ENCODE measurements around the gene TXNRD1.
"Not testable (repeated sequence)": the region's sequence is repeated elsewhere in the genome, so short reads cannot be mapped to it uniquely, and the experiment has no call there.

The TXNRD1 gene

DNA sequence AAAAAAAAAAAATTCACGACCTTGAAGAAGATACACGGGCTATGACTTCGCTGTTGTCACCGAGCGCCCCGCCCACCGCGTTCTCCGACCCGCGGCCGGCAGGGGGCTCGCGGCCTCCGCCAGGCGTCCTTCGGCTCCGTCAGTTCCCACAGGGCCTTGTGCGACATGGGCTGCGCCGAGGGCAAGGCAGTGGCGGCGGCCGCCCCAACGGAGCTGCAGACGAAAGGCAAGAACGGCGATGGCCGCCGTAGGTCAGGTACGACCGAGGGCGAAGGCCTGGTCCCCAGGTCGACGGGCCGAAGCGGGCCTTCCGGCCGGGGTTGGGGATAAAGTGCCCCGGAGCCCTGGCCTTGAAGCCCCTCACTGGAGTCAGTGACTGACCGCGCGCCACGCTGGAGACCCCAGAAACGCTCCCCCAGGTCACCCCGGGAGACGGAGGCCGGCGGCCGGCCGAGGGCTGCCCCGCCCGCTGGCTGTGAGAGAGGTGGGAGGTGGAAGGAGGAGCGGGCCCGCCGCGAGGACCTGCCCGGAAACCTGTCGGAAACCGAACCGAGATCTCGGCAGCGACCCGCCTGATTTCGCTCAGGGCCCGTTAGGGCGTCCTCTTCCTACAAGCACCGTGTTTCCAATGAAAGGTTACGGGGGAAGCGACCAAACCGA lies at the start of gene TXNRD1:
TXNRD1 (plus strand) TSS at position 142 of the 660 bp plus-strand sequence; CDS start at position 166, 24 bp downstream.
- DNase-seq (ENCODE audit: low read depth, low spot score), result no peak

DNA sequence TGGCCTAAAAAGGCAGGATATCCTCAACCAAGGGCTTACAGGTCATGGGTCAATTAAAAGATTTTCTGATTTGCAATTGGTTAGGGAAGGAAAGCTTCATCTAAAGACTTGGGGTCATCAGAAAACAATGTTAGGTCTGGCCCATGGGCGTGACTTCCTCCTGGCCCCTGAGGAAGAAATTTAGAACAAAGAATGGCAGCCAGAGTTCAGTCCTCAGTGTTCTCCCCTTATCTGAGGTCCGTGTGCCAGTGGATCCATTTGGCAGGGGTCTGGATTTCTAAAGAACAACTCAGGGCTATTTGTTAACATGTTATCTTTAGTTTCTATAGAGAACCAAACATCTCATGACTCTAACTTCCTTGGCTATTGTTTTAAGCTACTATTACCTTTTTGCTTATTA lies 49.8 kb upstream of the TXNRD1 start:
- DNase-seq (ENCODE audit: low read depth, low spot score), result no peak

DNA sequence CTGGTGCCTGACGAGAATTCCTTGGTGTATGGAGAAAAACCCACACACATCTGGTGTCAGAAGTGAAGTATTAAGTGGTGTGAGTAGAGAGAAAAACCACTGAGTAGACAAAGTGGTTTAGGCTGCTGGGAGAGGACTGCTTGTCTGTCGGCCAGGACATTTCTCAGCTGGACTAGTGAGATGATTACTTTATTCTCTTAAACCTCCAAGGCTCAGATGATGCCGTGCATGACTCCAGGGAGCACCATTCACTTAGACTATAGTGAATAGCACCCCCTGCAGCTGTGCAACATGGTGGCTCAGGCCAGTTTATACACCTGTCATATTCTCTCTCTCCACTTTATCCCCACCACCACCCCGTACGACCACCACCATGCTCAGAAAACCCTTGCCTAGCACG lies 49.1 kb upstream of the TXNRD1 start:
- DNase-seq (ENCODE audit: low read depth, low spot score), result no peak

DNA sequence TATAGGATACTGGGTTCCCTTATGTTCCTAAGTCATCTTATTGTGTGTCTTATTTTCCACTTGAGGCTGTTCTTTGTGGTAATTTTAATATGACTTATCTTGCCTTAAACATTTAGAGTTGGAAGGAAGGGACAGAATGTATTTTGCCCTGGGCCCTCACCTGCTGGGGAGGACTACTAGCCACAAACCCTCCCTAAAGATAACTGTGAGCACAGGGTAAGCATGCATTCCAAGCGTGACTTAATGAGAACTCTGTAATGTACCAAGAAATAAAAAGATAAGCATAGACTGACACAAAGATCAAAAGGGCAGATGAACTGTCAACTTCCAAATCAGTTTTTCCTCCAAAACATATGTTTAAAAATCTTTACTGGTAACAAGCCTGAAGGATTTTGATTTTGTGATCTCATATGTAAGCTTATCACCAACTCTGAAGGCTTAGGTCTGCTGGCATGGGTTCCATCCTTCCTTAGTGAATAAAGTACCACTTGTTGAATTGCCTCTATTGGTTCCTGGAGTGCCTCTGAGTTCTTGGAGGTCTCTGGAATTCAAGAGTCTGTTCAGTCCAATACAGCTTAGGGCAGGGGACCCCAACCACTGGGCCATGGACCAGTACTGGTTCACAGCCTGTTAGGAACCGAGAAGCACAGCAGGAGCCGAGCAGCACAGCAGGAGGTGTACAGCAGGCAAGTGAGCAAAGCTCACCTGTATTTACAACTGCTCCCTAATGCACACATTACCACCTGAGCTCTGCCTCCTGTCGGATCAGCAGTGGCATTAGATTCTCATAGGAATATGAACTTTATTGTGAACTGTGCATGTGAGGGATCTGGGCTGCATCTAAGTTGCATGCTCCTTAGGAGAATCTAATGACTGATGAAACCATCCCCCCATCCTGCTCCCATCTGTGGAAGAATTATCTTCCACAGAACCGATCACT lies 47.8 kb upstream of the TXNRD1 start:
- no peak for DNase-seq (ENCODE audit: low read depth, low spot score)

DNA sequence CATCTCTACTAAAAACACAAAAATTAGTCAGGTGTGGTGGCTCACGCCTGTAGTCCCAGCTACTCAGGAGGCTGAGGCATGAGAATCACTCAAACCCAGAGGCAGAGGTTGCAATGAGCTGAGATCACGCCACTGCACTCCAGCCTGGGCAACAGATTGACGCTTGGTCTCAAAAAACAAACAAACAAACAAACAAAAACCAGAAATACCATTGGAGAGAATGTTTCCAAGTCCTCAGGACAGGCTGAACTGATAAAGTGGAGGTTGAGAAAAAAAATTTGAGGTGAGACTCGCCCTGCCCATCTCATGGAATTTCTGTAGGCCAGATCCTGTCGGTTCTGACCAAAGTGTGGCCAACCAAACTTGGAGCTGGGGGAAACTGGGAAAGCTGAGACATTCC lies 47.0 kb upstream of the TXNRD1 start:
- no peak for DNase-seq (ENCODE audit: low read depth, low spot score)

DNA sequence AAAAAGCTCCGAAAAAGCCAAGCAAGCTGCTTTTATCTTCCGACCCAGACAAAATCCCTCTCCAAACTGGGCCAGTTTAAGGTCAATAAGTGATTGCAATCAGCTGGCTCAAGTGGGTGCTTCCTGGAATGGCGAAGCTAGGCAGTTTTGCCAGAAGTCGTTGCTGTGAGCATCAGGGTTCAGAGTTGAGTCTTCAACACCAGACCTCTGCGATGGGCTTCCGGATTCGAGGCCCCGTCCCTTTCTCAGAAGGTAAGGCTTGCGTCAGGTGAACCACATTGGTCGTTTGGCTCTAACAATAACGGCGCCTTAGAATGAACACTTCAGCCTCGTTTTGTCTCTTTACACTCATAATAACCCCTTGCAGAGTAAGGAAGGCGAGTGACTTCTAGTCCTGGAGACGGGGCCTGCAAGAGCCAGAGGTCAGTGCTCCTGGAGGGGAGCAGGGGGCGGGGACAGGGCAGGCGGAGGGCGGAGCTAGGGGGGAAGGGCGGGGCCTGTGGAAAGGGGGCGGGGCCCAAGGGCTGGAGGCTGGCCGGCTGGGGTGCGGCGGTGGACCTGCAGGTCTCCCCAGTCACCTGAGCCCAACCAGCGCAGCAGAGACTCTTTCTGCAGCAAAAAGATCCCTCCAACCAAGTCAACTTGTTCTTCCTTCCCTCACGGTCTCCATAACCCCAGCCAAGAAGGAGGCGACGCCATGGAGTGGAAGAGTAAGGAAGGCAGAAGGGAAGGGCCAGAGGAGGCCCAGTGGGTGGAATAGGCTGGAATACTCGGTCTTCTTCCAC lies 43.6 kb upstream of the TXNRD1 start:
- no peak for DNase-seq (ENCODE audit: low read depth, low spot score)

DNA sequence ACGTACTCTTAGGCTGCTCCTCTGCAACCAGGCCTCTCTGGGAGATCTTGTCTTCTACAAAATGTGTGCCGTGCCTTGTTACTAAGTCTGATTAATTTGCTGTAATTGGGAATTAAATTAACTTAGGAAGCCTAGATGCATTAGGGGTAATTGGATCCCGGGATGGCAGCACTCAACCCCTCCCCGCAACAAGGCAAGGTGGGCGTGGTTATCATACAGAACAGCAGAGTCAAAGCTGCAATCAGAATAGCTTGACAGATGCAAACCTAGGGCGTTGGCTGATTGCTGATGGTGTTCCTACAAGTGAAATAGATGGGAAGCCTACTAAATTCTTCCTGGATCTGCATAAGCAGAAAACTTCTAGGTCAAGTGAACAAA lies 43.0 kb upstream of the TXNRD1 start:
- no peak for DNase-seq (ENCODE audit: low read depth, low spot score)

DNA sequence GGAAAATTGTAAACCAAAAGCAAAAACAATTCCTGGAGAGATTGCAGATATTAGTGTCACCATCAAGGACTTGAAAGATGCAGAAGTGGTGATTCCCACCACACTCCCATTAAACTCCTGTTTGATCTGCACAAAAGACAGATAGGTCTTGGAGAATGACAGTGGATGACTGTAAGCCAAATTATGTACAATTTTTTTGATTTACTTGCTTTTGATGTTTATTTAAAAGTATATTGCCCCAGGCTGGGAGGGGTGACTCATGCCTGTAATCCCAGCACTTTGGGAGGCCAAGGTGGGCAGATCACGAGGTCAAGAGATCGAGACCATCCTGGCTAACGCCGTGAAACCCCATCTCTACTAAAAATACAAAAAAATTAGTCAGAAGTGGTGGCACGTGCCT lies 41.8 kb upstream of the TXNRD1 start:
- not testable (repeated sequence) for DNase-seq (ENCODE audit: low read depth, low spot score)

DNA sequence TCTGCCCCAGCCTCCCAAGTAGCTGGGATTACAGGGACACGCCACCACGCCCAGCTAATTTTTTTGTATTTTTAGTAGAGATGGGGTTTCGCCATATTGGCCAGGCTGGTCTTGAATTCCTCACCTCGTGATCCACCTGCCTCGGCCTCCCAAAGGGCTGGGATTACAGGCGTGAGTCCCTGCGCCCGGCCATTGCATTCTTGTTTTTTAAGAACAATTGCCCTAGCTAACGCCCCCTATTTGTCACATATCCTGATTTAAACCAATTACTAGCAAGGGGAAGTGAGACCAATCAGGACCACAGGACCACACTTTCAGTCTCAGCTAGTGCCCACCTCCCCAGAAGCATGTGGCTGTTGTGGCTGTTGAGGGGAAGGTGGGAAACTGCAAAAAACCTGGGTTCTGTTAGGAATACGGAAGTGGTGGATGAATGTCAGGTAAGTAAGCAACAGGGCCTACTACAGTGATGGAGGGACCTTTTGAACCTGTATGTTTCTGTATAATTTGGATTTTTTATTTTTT lies 39.8 kb upstream of the TXNRD1 start:
- DNase-seq (ENCODE audit: low read depth, low spot score), result no peak

DNA sequence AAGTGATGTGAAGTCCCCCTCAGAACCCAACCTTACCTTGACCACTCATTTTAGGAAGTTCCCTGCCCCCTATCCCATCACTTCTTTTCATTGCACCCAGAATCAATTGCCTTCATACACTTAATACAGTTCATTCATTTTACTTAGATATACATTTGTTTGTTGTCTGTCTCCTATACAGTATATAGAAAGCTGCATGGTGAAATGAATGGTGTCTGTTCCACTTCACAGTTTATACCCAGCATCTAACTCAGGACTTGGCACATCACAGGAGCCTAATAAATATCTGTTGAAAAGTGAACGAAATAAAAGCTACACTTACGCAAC lies 38.3 kb upstream of the TXNRD1 start:
- DNase-seq (ENCODE audit: low read depth, low spot score), result no peak

DNA sequence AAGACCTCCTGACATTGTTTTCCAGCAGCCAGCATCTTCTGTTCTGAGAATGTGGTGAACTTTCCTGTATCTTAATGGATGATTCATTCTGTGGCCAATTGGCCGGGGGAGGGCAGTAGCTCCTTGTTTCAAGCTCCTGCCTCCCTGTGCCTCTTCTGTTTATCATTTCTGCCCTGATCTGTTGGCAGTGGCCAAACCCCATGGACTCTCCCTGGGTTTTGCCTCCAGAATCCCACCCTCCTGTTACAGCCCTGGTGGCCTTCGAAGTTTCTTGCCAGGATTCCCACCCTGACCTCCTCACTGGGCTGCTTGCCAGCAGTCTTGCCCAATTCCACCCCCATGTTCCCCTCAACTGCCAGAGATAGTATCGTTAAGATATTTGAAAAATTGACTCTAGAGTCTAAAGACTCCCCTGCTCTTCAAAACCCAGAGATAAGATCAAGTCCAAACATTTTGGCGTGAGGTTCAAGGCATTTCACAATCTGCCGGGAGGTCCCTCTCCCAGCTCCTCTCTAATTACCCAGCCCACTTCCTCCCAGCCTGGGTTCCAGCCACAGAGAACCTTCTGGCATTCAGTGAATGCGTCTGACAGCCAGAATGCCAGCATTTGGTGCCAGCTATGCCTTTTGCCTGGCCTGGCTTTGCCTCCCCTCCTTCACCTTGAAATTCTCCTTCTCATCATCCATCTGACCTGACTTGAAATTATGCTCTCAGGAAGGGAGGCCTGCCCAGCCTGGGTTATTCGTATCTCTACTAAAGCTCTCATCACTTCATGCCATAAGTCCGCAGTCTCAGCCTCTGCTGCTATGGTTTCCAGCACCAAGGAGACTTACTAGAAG lies 37.7 kb upstream of the TXNRD1 start:
- DNase-seq (ENCODE audit: low read depth, low spot score), result no peak

DNA sequence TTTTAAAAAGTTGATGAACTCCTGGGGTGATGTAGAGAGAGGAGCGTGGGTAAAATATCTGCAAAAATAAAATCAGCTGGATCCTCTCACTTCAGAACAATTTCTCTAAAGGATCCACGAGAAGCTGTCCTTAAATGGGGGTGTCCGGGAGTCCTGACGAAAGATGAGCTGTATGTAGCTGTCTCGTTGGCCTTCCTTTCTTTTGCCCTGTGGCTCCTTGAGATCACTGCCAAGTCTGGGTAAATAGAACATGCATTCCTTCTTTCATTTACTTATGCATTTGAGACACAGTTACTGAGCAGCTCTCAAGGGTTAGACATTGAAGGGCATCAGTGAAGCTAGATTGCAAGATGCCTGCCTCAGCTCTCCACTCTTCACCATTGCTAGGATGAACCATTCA lies 35.2 kb upstream of the TXNRD1 start:
- no peak for DNase-seq (ENCODE audit: low read depth, low spot score)

DNA sequence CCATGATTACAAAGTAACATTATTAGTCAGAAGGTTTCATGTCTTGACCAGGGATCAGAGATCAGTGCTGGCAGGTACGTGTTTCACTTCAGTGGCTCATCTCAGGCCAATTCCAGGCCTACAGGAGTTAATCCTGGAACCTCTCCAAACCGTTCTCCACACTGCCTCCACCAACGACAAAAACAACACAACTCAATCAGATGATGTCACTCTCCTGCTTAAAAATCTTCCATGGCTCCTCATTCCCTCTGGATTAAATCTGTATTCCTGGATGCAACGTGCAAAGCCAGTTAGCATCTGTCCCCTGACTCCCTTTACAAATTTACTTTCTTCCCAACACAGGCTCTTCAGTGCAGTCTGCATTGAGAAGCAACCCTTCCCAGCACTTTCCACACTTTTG lies 34.3 kb upstream of the TXNRD1 start:
- DNase-seq (ENCODE audit: low read depth, low spot score), result no peak

DNA sequence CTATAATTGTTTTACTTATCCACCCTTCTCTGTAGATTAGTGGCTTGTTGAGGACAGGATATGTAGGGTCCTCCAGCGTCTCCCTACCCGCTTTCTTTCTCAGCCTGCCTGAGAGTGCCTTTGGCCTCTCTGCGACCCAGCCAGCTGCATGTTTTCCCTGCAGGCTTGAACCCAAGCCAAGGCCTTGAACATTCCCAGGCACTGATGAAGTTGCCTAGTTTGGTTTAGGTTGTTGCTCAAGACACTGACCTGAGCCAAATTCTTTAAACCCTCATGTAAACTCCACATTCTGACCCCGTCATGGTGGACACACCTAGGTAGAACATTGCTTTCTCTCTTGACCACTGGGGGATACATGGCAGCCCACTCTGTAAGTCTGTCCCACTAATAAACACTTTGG lies 33.4 kb upstream of the TXNRD1 start:
- no peak for DNase-seq (ENCODE audit: low read depth, low spot score)

DNA sequence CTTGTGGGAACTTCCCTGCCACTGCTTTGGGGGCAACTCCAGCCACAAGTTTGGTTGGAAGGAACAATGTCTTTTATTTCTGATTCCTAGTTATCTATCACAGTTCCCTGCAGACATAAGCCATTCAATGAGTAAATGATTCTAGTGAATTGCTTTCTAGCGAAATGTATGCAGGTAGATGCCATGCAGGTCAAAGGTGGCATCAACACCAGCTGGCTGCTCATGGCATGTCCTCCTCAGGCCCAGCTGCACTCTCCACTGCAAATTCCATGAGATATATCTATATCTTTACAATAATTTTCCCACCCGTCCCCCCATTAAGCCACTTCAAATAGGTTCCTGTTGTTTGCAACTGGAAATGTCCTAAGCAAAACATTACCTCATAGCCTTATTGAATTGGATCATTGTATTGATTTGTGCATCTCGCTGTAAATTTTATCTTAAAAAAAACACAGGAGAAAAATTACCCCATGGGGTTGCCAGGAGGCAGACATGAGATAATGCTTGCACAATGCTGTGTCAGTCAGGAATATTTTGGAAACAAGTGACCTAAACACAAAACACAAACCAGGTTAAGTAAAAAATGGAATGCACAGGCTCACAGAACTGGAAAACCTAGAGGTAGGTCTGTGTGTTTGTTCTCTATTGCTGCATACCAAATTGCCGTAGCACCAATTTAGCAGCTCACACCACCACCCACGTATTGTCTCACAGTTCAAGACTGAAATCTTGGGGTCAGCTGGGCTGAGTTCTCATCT lies 32.8 kb upstream of the TXNRD1 start:
- no peak for DNase-seq (ENCODE audit: low read depth, low spot score)

DNA sequence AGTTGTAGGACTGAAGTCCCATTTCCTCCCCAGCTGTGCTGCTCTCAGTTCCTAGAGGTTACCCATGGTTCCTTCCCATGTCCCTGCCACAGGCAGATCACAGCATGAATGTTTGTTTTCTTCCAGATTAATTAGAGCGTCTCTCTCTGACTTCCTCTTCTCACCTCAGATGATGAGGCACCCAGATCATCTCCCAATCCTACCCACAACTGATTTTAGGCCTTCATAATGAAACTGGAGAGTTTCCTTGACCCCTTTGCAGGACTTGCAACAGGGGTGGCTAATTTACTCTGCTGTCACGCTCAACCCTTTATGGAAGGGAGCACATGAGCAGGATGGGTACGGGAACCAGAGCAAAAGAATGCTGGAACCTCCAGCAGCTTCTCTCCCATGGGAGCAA lies 32.1 kb upstream of the TXNRD1 start:
- no peak for DNase-seq (ENCODE audit: low read depth, low spot score)

DNA sequence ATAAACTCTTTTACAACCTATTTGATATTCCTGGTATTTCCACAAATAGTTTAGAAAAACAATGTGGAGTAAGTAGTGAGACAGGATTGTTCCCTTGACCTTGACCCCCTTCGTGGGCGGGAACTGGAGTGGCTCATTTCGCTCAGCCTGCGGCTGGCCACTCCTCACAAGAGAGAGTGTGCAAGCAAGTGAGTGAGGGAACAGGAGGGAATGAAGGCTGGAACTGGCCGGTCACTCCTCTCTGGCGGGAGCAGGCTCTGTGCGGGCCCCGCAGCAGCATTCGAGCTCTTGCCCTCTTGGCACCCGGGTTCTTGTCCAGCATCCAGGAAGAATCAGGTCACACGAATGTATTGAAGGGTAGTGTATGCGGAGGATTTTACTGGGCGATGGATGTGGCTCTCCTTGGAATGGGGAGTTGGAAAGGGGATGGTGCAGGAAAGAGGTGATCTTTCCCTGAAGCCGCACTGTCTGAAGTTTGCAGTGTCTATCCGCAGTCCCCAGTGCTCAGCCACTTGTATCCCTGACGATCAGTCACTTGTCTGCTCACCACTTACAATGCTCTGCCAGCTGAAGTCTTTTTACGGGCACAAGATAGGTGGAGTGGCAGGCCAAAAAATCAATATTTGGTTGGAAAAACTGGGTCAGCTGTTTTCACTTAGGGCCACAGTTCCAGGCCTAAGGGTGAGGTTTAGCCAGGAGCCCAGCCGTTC lies 28.0 kb upstream of the TXNRD1 start:
- no peak for DNase-seq (ENCODE audit: low read depth, low spot score)

DNA sequence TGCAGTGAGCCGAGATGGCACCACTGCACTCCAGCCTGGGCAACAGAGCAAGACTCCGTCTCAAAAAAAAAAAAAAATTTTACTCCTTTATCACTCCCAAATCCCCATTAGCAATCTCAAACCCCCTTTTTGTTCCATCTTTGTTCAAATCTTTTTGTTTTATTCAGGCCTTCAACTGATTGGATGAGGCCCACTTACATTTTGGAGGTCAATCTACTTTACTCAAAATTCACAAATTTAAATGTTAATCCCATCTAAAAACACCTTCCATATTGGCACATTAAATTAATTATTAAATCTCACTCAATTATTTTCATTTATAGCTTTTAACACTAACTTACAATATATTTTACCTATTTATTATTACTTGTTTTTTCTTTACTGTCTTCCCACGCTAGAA lies 27.0 kb upstream of the TXNRD1 start:
- no peak for DNase-seq (ENCODE audit: low read depth, low spot score)

DNA sequence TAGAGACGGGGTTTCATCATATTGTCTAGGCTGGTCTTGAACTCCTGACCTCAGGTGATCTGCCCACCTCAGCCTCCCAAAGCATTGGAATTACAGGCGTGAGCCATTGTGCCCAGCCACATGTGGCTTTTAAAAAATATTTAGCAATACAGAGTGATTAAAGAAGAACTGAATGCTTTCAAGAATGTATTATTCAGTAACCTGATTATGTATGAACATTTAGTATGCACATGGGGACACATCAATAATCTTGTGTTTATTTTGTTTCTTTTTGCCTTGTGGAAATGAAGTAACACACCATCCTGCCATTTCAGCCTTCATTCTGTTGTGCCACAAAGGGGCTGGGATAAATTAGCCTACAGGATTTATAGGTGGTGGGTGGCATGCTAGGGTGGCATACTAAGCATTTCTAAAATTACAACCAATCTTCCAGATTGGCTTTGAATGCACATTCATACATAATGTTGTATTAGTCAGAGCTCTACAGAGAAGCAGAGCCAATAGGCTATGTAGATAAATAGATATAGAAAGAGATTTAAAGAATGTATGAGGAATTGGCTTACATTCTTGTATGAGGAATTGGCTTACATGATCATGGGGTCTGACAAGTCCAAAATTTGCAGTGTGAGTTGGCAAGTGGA lies 25.5 kb upstream of the TXNRD1 start:
- DNase-seq (ENCODE audit: low read depth, low spot score), result no peak
